C4-2B (cell line): ENCODE measurements around the gene OLFM1.
"Not testable (repeated sequence)": the region's sequence is repeated elsewhere in the genome, so short reads cannot be mapped to it uniquely, and the experiment has no call there.

Source experiments
- CTCF ChIP-seq: fragments of 450-650 bp; conservative IDR thresholded peaks from 2 replicates; pipeline ENCODE4 v1.5.1; 2017; ENCODE audit warnings: mild to moderate bottlenecking
- ZFX ChIP-seq: fragments of 450-650 bp; IDR thresholded peaks from 2 replicates; pipeline ENCODE4 v1.6.1; 2017

- not testable (repeated sequence) for TF ChIP-seq CTCF, ZFX
Measured at GRCh38 chr9:135111600-135111999, 24.1 kb downstream of the OLFM1 start.
